ENCODE data around the gene SDK2.

The SDK2 gene

DNA sequence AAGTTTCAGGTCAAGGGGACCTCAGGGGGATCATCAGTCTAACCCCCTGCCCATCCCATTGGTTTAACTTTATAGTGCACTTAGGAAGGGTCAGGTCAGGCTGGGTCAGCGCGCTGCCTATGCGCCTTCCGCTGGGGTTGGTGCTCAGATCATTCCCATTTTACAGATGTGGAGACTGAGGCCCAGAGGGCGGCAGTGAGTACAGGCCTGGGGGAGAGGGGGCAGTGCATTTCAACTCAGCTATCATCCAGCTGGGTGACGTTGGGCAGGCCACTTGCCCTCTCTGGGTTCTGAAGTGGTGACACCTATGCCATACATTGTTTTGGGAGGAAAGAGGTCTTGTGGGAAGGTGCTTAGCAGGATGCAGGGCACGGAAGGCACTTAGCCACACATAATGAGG is 204.6 kb downstream of the SDK2 start:
- Mint-ChIP-seq H3K27me3 (no peaks in the 10 kb centered on the region), H3K27ac (no peak overlapping the region), H3K36me3 (peaks cover 8 to 11% of the 10 kb centered on the region in 2 donors), H3K9me3 (no peaks in the 10 kb centered on the region), H3K4me3 (no peak overlapping the region), H3K4me1 (no peaks in the 10 kb centered on the region)
- ATAC-seq (replicated peaks), result no peak
- DNase-seq, result no peak

GRCh38 chr17:73437826-73438225 is 206.4 kb downstream of the SDK2 start:
- H3K4me3 Mint-ChIP-seq, result no peak overlapping the region
- H3K27me3 Mint-ChIP-seq, result no peaks in the 10 kb centered on the region
- DNase-seq, result no peak
- H3K36me3 Mint-ChIP-seq, result peaks cover 8 to 11% of the 10 kb centered on the region in 2 donors
- H3K9me3 Mint-ChIP-seq, result no peaks in the 10 kb centered on the region
- ATAC-seq (replicated peaks), result no peak
- H3K4me1 Mint-ChIP-seq, result no peaks in the 10 kb centered on the region
- H3K27ac Mint-ChIP-seq, result no peak overlapping the region

DNA sequence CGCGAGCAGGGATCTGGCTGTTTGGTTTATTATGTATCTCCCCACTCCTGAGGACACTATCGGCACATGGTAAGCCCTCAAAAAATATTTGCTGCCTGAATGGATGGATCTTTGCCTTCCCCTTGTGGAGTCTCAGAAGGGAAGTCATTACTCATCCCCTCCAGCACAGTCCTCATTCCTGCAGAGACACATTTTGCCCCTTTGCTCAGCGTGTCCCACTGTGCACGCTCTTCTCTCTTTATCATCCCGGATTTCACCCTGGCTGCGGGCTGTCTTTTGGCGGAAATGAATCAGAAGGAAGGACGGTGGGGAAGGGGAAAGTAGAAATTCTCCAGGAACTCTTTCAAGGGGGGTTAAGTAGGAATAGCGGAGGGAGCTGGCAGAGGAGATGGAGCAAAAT is 207.3 kb downstream of the SDK2 start:
- Mint-ChIP-seq H3K4me1 (no peaks in the 10 kb centered on the region), H3K9me3 (no peaks in the 10 kb centered on the region), H3K4me3 (no peak overlapping the region), H3K27me3 (no peaks in the 10 kb centered on the region), H3K27ac (no peak overlapping the region), H3K36me3 (peaks cover 4 to 16% of the 10 kb centered on the region in 2 donors)
- DNase-seq (no peak), ATAC-seq (replicated peaks) (no peak)

- Mint-ChIP-seq H3K27ac (no peak overlapping the region), H3K4me3 (no peak overlapping the region), H3K36me3 (peaks cover 0 to 13% of the 10 kb centered on the region in 2 donors), H3K27me3 (no peaks in the 10 kb centered on the region), H3K9me3 (no peaks in the 10 kb centered on the region), H3K4me1 (no peaks in the 10 kb centered on the region)
- ATAC-seq (replicated peaks) (no peak), DNase-seq (no peak)
These were observed 208.8 kb downstream of the SDK2 start for GRCh38 chr17:73435412-73435811.

- ATAC-seq (replicated peaks) (no peak), DNase-seq (no peak)
- no peak overlapping the region for H3K27ac Mint-ChIP-seq
- peaks cover 0 to 9% of the 10 kb centered on the region in 2 donors for H3K36me3 Mint-ChIP-seq
- no peaks in the 10 kb centered on the region for H3K27me3 Mint-ChIP-seq
- no peak overlapping the region for H3K4me3 Mint-ChIP-seq
- peaks cover 0 to 12% of the 10 kb centered on the region in 2 donors for H3K4me1 Mint-ChIP-seq
- H3K9me3 Mint-ChIP-seq, result no peaks in the 10 kb centered on the region
These were observed 210.1 kb downstream of the SDK2 start for GRCh38 chr17:73434154-73434553.

- H3K27ac Mint-ChIP-seq, result no peak overlapping the region
- no peaks in the 10 kb centered on the region for H3K27me3 Mint-ChIP-seq
- peaks cover 0 to 9% of the 10 kb centered on the region in 2 donors for H3K36me3 Mint-ChIP-seq
- no peak for DNase-seq
- no peaks in the 10 kb centered on the region for H3K9me3 Mint-ChIP-seq
- H3K4me1 Mint-ChIP-seq, result peaks cover 0 to 12% of the 10 kb centered on the region in 2 donors
- ATAC-seq (replicated peaks), result no peak
- H3K4me3 Mint-ChIP-seq, result no peak overlapping the region
These were observed 210.7 kb downstream of the SDK2 start for GRCh38 chr17:73433501-73433900.

GRCh38 chr17:73432624-73433190 is 211.5 kb downstream of the SDK2 start:
- H3K36me3 Mint-ChIP-seq, result peaks cover 0 to 5% of the 10 kb centered on the region in 2 donors
- H3K9me3 Mint-ChIP-seq, result no peaks in the 10 kb centered on the region
- ATAC-seq (replicated peaks) (no peak), DNase-seq (no peak)
- no peak overlapping the region for H3K27ac Mint-ChIP-seq
- peaks cover 0 to 12% of the 10 kb centered on the region in 2 donors for H3K4me1 Mint-ChIP-seq
- no peaks in the 10 kb centered on the region for H3K27me3 Mint-ChIP-seq
- H3K4me3 Mint-ChIP-seq, result no peak overlapping the region

DNA sequence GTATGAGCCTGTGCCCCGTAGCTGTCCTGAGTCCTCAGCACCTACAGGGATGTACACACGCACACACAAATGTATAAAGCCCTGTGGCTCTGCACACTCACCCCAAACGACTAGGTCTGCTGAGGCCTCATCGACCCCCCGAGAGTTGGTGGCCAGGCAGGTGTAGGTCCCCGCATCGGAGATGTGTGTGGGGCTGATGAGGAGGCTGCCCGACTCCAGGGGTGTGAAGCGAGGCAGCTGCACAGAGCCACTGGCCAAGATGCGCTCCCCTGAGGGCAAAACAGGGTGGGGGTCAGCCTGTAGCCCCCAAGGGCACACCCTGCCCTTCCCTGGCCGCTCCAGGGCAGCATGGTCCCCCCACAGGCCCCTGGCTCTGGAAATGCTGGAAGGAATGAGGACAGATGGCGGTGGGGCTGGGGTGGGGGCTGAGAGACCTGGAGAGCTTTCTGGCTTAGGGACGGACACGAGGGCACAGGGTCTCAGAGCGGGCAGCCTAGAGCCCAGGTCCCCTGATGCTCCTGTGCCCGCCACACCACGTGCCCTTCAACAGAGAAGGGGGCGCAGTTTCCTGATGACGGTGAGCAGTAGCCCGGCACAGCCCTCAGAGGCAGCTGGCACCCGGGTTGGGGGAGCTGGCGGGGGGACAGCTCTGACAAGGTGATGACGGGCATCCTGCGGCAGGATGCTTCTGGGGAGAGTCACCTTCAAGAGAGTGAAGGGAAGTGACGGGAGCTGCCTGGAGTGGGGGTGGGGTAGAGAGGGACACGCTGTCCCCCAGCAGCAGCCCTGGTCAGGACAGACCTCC is 212.6 kb downstream of the SDK2 start:
- Mint-ChIP-seq H3K36me3 (peaks cover 0 to 5% of the 10 kb centered on the region in 2 donors), H3K27ac (no peak overlapping the region), H3K4me1 (peaks cover 0 to 12% of the 10 kb centered on the region in 2 donors), H3K27me3 (no peaks in the 10 kb centered on the region), H3K9me3 (no peaks in the 10 kb centered on the region), H3K4me3 (no peak overlapping the region)
- ATAC-seq (replicated peaks) (no peak), DNase-seq (no peak)

- Mint-ChIP-seq H3K4me1 (peaks cover 0 to 12% of the 10 kb centered on the region in 2 donors), H3K27me3 (no peaks in the 10 kb centered on the region), H3K36me3 (peaks cover 0 to 5% of the 10 kb centered on the region in 2 donors), H3K27ac (no peak overlapping the region), H3K4me3 (no peak overlapping the region), H3K9me3 (no peaks in the 10 kb centered on the region)
- DNase-seq (no peak), ATAC-seq (replicated peaks) (peak in 1 of 2 donors; percentile 35)
These were observed 213.4 kb downstream of the SDK2 start for GRCh38 chr17:73430848-73431247.

- Mint-ChIP-seq H3K36me3 (peaks cover 0 to 5% of the 10 kb centered on the region in 2 donors), H3K9me3 (no peaks in the 10 kb centered on the region), H3K4me1 (peaks cover 0 to 12% of the 10 kb centered on the region in 2 donors), H3K27me3 (no peaks in the 10 kb centered on the region), H3K27ac (no peak overlapping the region), H3K4me3 (no peak overlapping the region)
- DNase-seq (no peak), ATAC-seq (replicated peaks) (no peak)
These were observed 214.0 kb downstream of the SDK2 start for GRCh38 chr17:73430165-73430680.

DNA sequence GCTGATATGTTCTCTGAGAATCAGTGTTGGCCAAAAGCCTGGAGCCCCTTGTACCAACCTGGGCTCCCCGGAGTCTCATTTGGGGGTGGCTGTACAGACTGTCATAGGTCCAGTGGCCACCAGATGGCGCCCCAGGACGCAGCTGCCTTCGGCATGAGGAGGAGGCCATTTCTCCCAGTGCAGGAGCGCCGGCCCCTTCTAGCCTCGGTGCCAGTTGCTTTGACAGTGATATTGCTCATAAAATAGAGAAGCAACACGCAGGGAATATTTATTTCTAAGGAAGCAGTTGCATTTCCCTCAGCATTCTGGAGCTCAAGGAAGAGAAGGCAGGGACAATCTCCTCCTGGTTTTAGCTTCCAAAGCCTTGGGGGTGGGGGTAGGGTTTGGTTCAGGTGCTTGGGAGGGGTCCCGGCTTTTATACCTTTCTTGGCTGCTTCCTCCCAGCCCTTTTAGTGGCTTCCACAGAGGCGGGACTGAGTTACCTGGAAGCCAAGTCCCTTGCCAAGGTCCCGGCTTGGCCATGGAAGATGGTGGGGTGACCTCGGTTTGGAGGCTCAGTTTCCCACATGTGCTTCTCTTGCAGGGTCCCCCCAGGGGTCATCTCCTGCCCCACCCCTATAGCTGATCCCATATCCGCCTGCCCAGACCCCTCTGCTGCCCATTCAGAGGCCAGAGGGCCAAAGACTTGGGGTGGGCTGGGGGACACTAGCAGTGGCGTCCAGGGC is 214.6 kb downstream of the SDK2 start:
- ATAC-seq (replicated peaks) (peak; percentile 99), DNase-seq (peak; percentile 78)
- Mint-ChIP-seq H3K9me3 (no peaks in the 10 kb centered on the region), H3K4me1 (peaks cover 0 to 12% of the 10 kb centered on the region in 2 donors), H3K27me3 (no peaks in the 10 kb centered on the region), H3K36me3 (peaks cover 0 to 5% of the 10 kb centered on the region in 2 donors), H3K4me3 (peak overlapping the region in 1 of 2 donors; percentile 32), H3K27ac (no peak overlapping the region)

DNA sequence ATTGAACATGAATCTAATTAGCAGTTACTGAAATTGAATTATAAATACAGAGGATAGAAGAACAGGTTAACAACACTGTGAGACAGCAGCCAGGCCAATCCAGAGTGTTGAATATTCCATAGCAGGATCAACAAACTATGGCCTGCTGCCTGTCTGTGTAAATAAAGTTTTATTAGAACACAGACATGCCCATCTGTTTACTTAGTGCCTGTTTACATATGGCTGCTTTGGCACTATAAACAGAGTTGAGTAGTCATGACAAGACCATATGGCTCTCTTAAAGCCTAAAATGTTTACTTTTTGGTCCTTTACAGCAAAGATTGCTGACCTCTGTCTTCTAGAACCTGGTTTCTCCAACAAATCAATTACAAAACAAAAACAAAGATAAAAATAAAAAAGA is 217.0 kb downstream of the SDK2 start:
- no peaks in the 10 kb centered on the region for H3K9me3 Mint-ChIP-seq
- peaks cover 0 to 12% of the 10 kb centered on the region in 2 donors for H3K4me1 Mint-ChIP-seq
- no peaks in the 10 kb centered on the region for H3K27me3 Mint-ChIP-seq
- ATAC-seq (replicated peaks) (no peak), DNase-seq (no peak)
- peaks cover 6 to 12% of the 10 kb centered on the region in 2 donors for H3K36me3 Mint-ChIP-seq
- no peak overlapping the region for H3K4me3 Mint-ChIP-seq
- H3K27ac Mint-ChIP-seq, result no peak overlapping the region

DNA sequence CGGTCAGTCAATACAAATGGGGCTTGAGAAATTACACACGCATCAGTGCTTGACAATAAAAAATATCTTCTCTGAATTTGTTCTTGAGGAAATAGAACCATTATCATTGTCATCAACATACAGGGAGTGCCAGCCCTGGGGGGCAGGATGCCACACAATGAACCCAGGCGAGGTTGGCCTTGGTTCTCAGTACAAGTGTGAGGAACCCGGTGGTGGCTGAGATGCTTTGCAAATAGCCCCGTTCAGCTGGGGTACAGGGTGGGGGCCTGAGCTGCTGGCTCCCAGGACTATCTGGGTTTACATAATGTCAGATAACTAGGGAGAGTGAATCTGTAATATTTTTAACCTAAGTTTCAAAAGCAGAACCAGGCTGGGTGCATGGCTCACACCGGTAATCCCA is 219.7 kb downstream of the SDK2 start:
- DNase-seq (no peak), ATAC-seq (replicated peaks) (no peak)
- H3K9me3 Mint-ChIP-seq, result no peaks in the 10 kb centered on the region
- no peak overlapping the region for H3K27ac Mint-ChIP-seq
- peaks cover 0 to 4% of the 10 kb centered on the region in 2 donors for H3K4me1 Mint-ChIP-seq
- no peak overlapping the region for H3K4me3 Mint-ChIP-seq
- H3K27me3 Mint-ChIP-seq, result no peaks in the 10 kb centered on the region
- peaks cover 10 to 20% of the 10 kb centered on the region in 2 donors for H3K36me3 Mint-ChIP-seq

DNA sequence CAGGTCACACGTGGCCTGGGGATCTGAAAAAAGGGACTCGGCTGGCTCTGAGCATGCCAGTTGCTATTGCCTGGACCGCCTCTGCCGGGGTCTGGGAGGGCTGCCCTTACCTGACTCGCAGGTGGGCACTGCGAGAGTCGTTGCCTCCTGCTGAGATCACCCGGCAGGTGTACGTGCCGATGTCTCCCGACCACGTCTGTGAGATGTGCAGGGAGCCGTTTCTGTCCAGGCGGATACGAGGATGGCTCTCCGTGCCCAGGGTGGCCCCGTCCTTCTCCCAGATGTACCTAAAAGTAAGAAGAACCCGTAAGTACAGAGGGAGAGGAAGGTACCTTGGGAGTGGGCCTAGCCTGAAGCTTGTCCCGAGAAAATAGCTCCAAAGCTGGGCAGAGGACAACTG is 220.4 kb downstream of the SDK2 start:
- no peak overlapping the region for H3K27ac Mint-ChIP-seq
- no peaks in the 10 kb centered on the region for H3K9me3 Mint-ChIP-seq
- H3K4me1 Mint-ChIP-seq, result no peaks in the 10 kb centered on the region
- no peak for DNase-seq
- ATAC-seq (replicated peaks), result no peak
- peaks cover 10 to 24% of the 10 kb centered on the region in 2 donors for H3K36me3 Mint-ChIP-seq
- no peaks in the 10 kb centered on the region for H3K27me3 Mint-ChIP-seq
- no peak overlapping the region for H3K4me3 Mint-ChIP-seq

Measured in stimulated activated naive B cell treated with anti-CD40 and anti-IgM and Interleukin-4, amounts not matched to agents 10 μg/mL and 1 μg/mL and 100 μg/mL, for 72 hours (primary cell).